ENCODE results near the gene MORC2.

GRCh38 chr22:30878516-30879414 is 89.8 kb downstream of the MORC2 start:
- TF ChIP-seq CTCF (IDR thresholded peaks at IDR 0.05; ENCODE audit: low read depth, low read length, missing input control): no peak
- no peak for TF ChIP-seq YY1 (IDR thresholded peaks at IDR 0.05)
